ENCODE data around the gene TSPAN32. TPM values are rescaled to one million over a fixed set of nuclear protein-coding genes. Genes with fewer than 3 reads are reported as not detected.

The TSPAN32 gene
- polyA plus RNA-seq, 1 donor (not counting 4 experiments of a cell fraction or from before 2014, with no cell fraction given): not detected

- FAIRE-seq (peak; percentile 76), DNase-seq (ENCODE audit: low read depth, low spot score) (peak; percentile 30)
- Histone ChIP-seq H3K9me3 (ENCODE audit: control insufficient read depth, low read depth, low read length) (no peaks in the 10 kb centered on the region), H3K36me3 (ENCODE audit: control insufficient read depth in 2 of 2, extremely low read depth in 1 of 2, insufficient read depth in 2 of 2, low read length in 2 of 2) (no peaks in the 10 kb centered on the region), H3K4me3 (ENCODE audit: control insufficient read depth in 2 of 3, extremely low read depth in 1 of 3, insufficient read depth in 2 of 3, low read depth in 1 of 3, low read length in 3 of 3) (peak overlapping the region in 1 of 3 experiments; percentile 52), H3K27ac (ENCODE audit: control insufficient read depth, insufficient read depth, low read length) (no peak overlapping the region), H4K20me1 (ENCODE audit: control insufficient read depth, extremely low read depth, insufficient read depth, low read length) (no peaks in the 10 kb centered on the region), H3K9me1 (ENCODE audit: control insufficient read depth, extremely low read depth, insufficient read depth, low read length) (no peaks in the 10 kb centered on the region), H3K9ac (ENCODE audit: control insufficient read depth, extremely low read depth, insufficient read depth, low read length) (no peak overlapping the region), H3K79me2 (ENCODE audit: control insufficient read depth, insufficient read depth, low read length) (no peaks in the 10 kb centered on the region), H3K27me3 (ENCODE audit: control insufficient read depth, extremely low read depth, insufficient read depth, low read length) (peaks cover 31% of the 10 kb centered on the region), H3K4me2 (ENCODE audit: control insufficient read depth, extremely low read depth, insufficient read depth, low read depth, low read length) (peak overlapping the region; percentile 65), H3K4me1 (ENCODE audit: control insufficient read depth, extremely low read depth, insufficient read depth, low read length) (peaks cover 15% of the 10 kb centered on the region), H2AFZ (ENCODE audit: control insufficient read depth, low read length) (peak overlapping the region; percentile 51)
- dilution Hi-C loops (cut with MboI; ENCODE audit: extremely low pct_ligation_motif_present, low sequenced_read_pairs): no loop called here
- TF ChIP-seq EZH2 (IDR thresholded peaks at IDR 0.05; ENCODE audit: low read length) (no peak), CTCF (optimal IDR thresholded peaks at IDR 0.05 in 1 of 3, IDR thresholded peaks at IDR 0.05 in 1 of 3, conservative IDR thresholded peaks at IDR 0.05 in 1 of 3; ENCODE audit: extremely low read depth in 1 of 3, insufficient read depth in 2 of 3, low read length in 3 of 3) (no peak)
Observed at GRCh38 chr11:2256293-2256913, 45.4 kb upstream of the TSPAN32 start.

DNA sequence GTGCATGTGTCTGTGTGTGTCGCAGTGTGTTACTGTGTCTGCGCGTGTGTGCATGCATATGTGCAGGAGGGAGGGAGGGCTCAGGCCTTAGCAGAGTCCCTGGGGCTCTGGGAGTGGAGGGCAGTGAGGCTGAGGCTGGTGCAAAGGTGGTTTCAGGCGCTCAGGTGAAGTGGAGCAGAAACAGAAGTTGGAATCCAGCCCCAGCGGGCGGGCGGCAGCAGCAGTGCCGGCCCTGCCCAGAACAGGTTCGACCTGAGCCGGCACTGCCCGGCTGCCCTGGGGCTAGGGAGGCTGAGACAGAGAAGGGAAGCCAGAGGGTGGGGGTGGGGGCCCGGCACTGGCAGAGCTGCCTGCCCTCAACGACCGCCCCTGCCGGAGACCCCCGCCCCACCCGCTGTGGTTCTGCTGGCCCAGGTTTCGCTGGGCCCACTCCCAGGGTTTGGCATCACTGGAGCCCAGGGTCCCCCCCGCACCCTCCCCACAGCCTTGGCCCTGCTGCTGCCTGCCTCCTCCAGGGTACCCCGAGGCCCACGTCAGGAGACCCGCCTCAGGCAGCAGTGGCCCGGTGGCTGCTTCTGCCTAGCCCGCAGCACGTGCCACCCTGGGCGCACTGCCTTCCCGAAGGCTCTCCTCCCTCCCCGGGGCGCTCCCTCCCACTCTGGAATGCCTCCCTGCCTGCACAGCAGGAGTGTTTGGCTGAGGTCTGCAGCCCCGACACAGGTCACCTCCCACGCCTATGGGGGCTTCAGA is 44.7 kb upstream of the TSPAN32 start:
- no peaks in the 10 kb centered on the region for H3K9me3 ChIP-seq (ENCODE audit: control insufficient read depth, low read depth, low read length)
- dilution Hi-C loops (cut with MboI; ENCODE audit: extremely low pct_ligation_motif_present, low sequenced_read_pairs): no loop called here
- H3K27ac ChIP-seq (ENCODE audit: control insufficient read depth, insufficient read depth, low read length): no peak overlapping the region
- no peak for FAIRE-seq
- H3K9ac ChIP-seq (ENCODE audit: control insufficient read depth, extremely low read depth, insufficient read depth, low read length): no peak overlapping the region
- H3K9me1 ChIP-seq (ENCODE audit: control insufficient read depth, extremely low read depth, insufficient read depth, low read length): no peaks in the 10 kb centered on the region
- H3K36me3 ChIP-seq (ENCODE audit: control insufficient read depth in 2 of 2, extremely low read depth in 1 of 2, insufficient read depth in 2 of 2, low read length in 2 of 2): no peaks in the 10 kb centered on the region
- peak overlapping the region in 1 of 3 experiments; percentile 52 for H3K4me3 ChIP-seq (ENCODE audit: control insufficient read depth in 2 of 3, extremely low read depth in 1 of 3, insufficient read depth in 2 of 3, low read depth in 1 of 3, low read length in 3 of 3)
- peak; percentile 38 for DNase-seq (ENCODE audit: low read depth, low spot score)
- H3K4me1 ChIP-seq (ENCODE audit: control insufficient read depth, extremely low read depth, insufficient read depth, low read length): peaks cover 15% of the 10 kb centered on the region
- peaks cover 31% of the 10 kb centered on the region for H3K27me3 ChIP-seq (ENCODE audit: control insufficient read depth, extremely low read depth, insufficient read depth, low read length)
- H3K79me2 ChIP-seq (ENCODE audit: control insufficient read depth, insufficient read depth, low read length): no peaks in the 10 kb centered on the region
- peak overlapping the region; percentile 65 for H3K4me2 ChIP-seq (ENCODE audit: control insufficient read depth, extremely low read depth, insufficient read depth, low read depth, low read length)
- H4K20me1 ChIP-seq (ENCODE audit: control insufficient read depth, extremely low read depth, insufficient read depth, low read length): no peaks in the 10 kb centered on the region
- H2AFZ ChIP-seq (ENCODE audit: control insufficient read depth, low read length): peak overlapping the region; percentile 10
- TF ChIP-seq CTCF (optimal IDR thresholded peaks at IDR 0.05 in 1 of 3, IDR thresholded peaks at IDR 0.05 in 1 of 3, conservative IDR thresholded peaks at IDR 0.05 in 1 of 3; ENCODE audit: extremely low read depth in 1 of 3, insufficient read depth in 2 of 3, low read length in 3 of 3) (no peak), EZH2 (IDR thresholded peaks at IDR 0.05; ENCODE audit: low read length) (no peak)

Data from keratinocyte (primary cell).